Natural killer cell (primary cell): ENCODE data around the gene RASAL3. TPM values are rescaled to one million over a fixed set of nuclear protein-coding genes. Genes with fewer than 3 reads are reported as not detected.

Experiments
- ATAC-seq, 3 donors: fragments of 150-1000 bp in 2 of 3; fragments of 200-7000 bp in 1 of 3; cut with Tn5 transposase; 1 replicate in 1 of 3; 2 replicates in 2 of 3; pipeline ENCODE4 v1.10.0; 2021; ENCODE audit warnings: mild to moderate bottlenecking in 2 of 3, moderate library complexity in 2 of 3
- DNase-seq, 2 donors: peaks; one replicate each; pipeline versions ENCODE4 v3.0.0 to v3.0.0-alpha.2; 2013 to 2021; ENCODE audit warnings: mixed read lengths in 1 of 2
- H3K27ac ChIP-seq: one replicate; pipeline ENCODE4 v1.5.1; 2013; ENCODE audit warnings: mild to moderate bottlenecking, low read length
- H3K27me3 ChIP-seq: one replicate; pipeline ENCODE4 v1.6.1; 2013; ENCODE audit warnings: low read length; ENCODE audit not compliant: control insufficient read depth, insufficient read depth
- H3K36me3 ChIP-seq: one replicate; pipeline ENCODE4 v1.6.1; 2013; ENCODE audit warnings: low read length; ENCODE audit not compliant: control insufficient read depth, insufficient read depth
- H3K4me1 ChIP-seq: one replicate; pipeline ENCODE4 v1.6.1; 2013; ENCODE audit warnings: low read length; ENCODE audit not compliant: control insufficient read depth, insufficient read depth
- H3K4me3 ChIP-seq: one replicate; pipeline ENCODE4 v1.5.1; 2013; ENCODE audit warnings: low read length
- H3K9me3 ChIP-seq: one replicate; pipeline ENCODE4 v1.6.1; 2013; ENCODE audit warnings: low read length; ENCODE audit not compliant: control insufficient read depth, insufficient read depth
- H3K27ac Mint-ChIP-seq, 2 donors: one replicate each; pipeline ENCODE4 v1.8.0; 2022; ENCODE audit warnings: mild to moderate bottlenecking in 2 of 2, mixed read lengths in 2 of 2, moderate library complexity in 1 of 2
- H3K27me3 Mint-ChIP-seq, 2 donors: one replicate each; pipeline ENCODE4 v1.8.0; 2022; ENCODE audit warnings: low read depth in 2 of 2, mixed read lengths in 2 of 2
- H3K36me3 Mint-ChIP-seq: one replicate; pipeline ENCODE4 v1.8.0; 2022; ENCODE audit warnings: mixed read lengths
- H3K4me1 Mint-ChIP-seq, 2 donors: one replicate each; pipeline ENCODE4 v1.8.0; 2022; ENCODE audit warnings: mixed read lengths in 2 of 2
- H3K4me3 Mint-ChIP-seq: one replicate; pipeline ENCODE4 v1.8.0; 2022; ENCODE audit warnings: mild to moderate bottlenecking, moderate library complexity, mixed read lengths
- H3K9me3 Mint-ChIP-seq, 2 donors: one replicate each; pipeline ENCODE4 v1.8.0; 2022; ENCODE audit warnings: mixed read lengths in 2 of 2
- CTCF ChIP-seq: fragments of 200-600 bp; IDR thresholded peaks from one replicate; pipeline ENCODE4 v1.8.0; 2022; ENCODE audit warnings: antibody characterized with exemption
- WGBS: methylation state at CpG from one replicate; pipeline ENCODE4 v1.1.7; 2013; ENCODE audit warnings: missing lambda C conversion rate; ENCODE audit not compliant: insufficient coverage; 5-methylcytosine and 5-hydroxymethylcytosine counted together
- intact Hi-C: fragments of 100-400 bp; cut with micrococcal nuclease; formaldehyde crosslinking; loops from one replicate; pipeline ENCODE4 v1.14.2; 2022
- total RNA-seq, 4 donors: library from RNA; stranded (reverse); fragments of 120-200 nt in 1 of 4; gene quantifications; one replicate each; pipeline versions ENCODE4 v1.2.3 to v1.2.4, GENCODE V29; 2013 to 2022

Gene RASAL3
- total RNA-seq, 3 donors from 2014 or later (not counting 1 experiment from before 2014, with no cell fraction given): 217 to 283 (median 224) TPM

GRCh38 chr19:15419413-15420025, 44.8 kb downstream of the RASAL3 start:
- Mint-ChIP-seq H3K27ac (peak overlapping the region; percentile 91 to 98), H3K9me3 (no peaks in the 10 kb centered on the region), H3K4me1 (peaks cover 41 to 45% of the 10 kb centered on the region in 2 donors), H3K4me3 (peak overlapping the region; percentile 95), H3K27me3 (no peaks in the 10 kb centered on the region), H3K36me3 (no peaks in the 10 kb centered on the region)
- TF ChIP-seq CTCF: no peak
- H3K9me3 ChIP-seq: no peaks in the 10 kb centered on the region
- no peak overlapping the region for H3K27ac ChIP-seq
- ATAC-seq: no peak
- intact Hi-C loops: loop anchor here (1.0 kb wide), 4 partner anchors 40 to 137 kb away; partner anchors contain the start of genes AKAP8 and RASAL3
- DNase-seq: peak in 1 of 2 donors; percentile 18
- WGBS: 37% methylated on average over 14 of the region's 16 CpGs
- H3K27me3 ChIP-seq: no peaks in the 10 kb centered on the region
- H3K36me3 ChIP-seq: peaks cover 19% of the 10 kb centered on the region
- peaks cover 25% of the 10 kb centered on the region for H3K4me1 ChIP-seq
- no peak overlapping the region for H3K4me3 ChIP-seq

GRCh38 chr19:15418579-15419412, 45.5 kb downstream of the RASAL3 start, which contains the start of gene AKAP8L:
Gene AKAP8L (minus strand): TSS chr19:15418988. CDS start chr19:15418923, 65 bp downstream.
- Histone ChIP-seq H3K27ac (peak within 1 kb of the TSS; percentile 50), H3K4me3 (peak within 1 kb of the TSS; percentile 86), H3K4me1 (peaks cover 25% of the 10 kb centered on the region), H3K36me3 (peaks cover 13% of the 10 kb centered on the region), H3K27me3 (no peaks in the 10 kb centered on the region), H3K9me3 (no peaks in the 10 kb centered on the region)
- peak; percentile 81 for TF ChIP-seq CTCF
- H3K4me1 Mint-ChIP-seq: peaks cover 42 to 45% of the 10 kb centered on the region in 2 donors
- no peaks in the 10 kb centered on the region for H3K36me3 Mint-ChIP-seq
- peak; percentile 99 for DNase-seq
- peak; percentile 91 to 98 (median 93) for ATAC-seq
- peak within 1 kb of the TSS; percentile 95 for H3K4me3 Mint-ChIP-seq
- no peaks in the 10 kb centered on the region for H3K9me3 Mint-ChIP-seq
- peak within 1 kb of the TSS; percentile 91 to 98 for H3K27ac Mint-ChIP-seq
- 0% methylated on average over 61 of the region's 61 CpGs for WGBS
- intact Hi-C loops: loop anchor here (1.0 kb wide), 4 partner anchors 39 to 138 kb away; partner anchors contain the start of genes AKAP8 and RASAL3
- no peaks in the 10 kb centered on the region for H3K27me3 Mint-ChIP-seq

- no peaks in the 10 kb centered on the region for H3K27me3 ChIP-seq
- Mint-ChIP-seq H3K9me3 (no peaks in the 10 kb centered on the region), H3K27ac (peak overlapping the region; percentile 91 to 98), H3K27me3 (no peaks in the 10 kb centered on the region), H3K36me3 (no peaks in the 10 kb centered on the region), H3K4me3 (peak overlapping the region; percentile 95), H3K4me1 (peaks cover 42 to 45% of the 10 kb centered on the region in 2 donors)
- ATAC-seq (no peak), DNase-seq (no peak)
- H3K36me3 ChIP-seq: peaks cover 7% of the 10 kb centered on the region
- intact Hi-C loops: no loop called here
- under 1% methylated on average over 15 of the region's 16 CpGs for WGBS
- peaks cover 28% of the 10 kb centered on the region for H3K4me1 ChIP-seq
- H3K4me3 ChIP-seq: peak overlapping the region; percentile 86
- peak overlapping the region; percentile 50 for H3K27ac ChIP-seq
- H3K9me3 ChIP-seq: no peaks in the 10 kb centered on the region
- no peak for TF ChIP-seq CTCF
Observed at GRCh38 chr19:15418231-15418578, 46.1 kb downstream of the RASAL3 start.
